Left cardiac atrium (tissue), 4 donors: ENCODE measurements around the gene EEF1G. TPM values are rescaled to one million over a fixed set of nuclear protein-coding genes. Genes with fewer than 3 reads are reported as not detected.

Source experiments
- ATAC-seq, 2 donors: fragments of 200-7000 bp; cut with Tn5 transposase; one replicate each; pipeline ENCODE4 v1.9.1; 2020; ENCODE audit warnings: mild to moderate bottlenecking in 2 of 2, moderate library complexity in 2 of 2
- DNase-seq: peaks from one replicate; pipeline ENCODE4 v3.0.0-alpha.2; 2020
- intact Hi-C, 2 donors: fragments of 100-400 bp; cut with DNase I; formaldehyde crosslinking; loops; one replicate each; pipeline versions ENCODE4 v1.14.1 to v1.15.1; 2022 to 2023
- microRNA-seq, 2 donors: library from miRNA; unstranded; fragments of <30 nt; microRNA quantifications; one replicate each; pipeline ENCODE4 v1.2.0, GENCODE V29; 2020
- total RNA-seq, 2 donors: library from RNA; stranded (reverse); fragmentation: NEBNext Ultra II Directional; extraction: Animal tissue kit (Norgen Biotek cat#: 25700); gene quantifications; one replicate each; pipeline ENCODE4 v1.2.1, GENCODE V29; 2021
- donor health status: DM: no; HTN: yes; CAD: no.
- donor health status: DM: no; HTN: yes; CAD: no; lungs with severe emphysema.
- donor health status: DM: yes; HTN: yes; CAD: no.
- donor health status: Dilated cardiomyopathy.

EEF1G gene
- total RNA-seq, 2 donors from 2014 or later = 833 to 894 TPM

DNA sequence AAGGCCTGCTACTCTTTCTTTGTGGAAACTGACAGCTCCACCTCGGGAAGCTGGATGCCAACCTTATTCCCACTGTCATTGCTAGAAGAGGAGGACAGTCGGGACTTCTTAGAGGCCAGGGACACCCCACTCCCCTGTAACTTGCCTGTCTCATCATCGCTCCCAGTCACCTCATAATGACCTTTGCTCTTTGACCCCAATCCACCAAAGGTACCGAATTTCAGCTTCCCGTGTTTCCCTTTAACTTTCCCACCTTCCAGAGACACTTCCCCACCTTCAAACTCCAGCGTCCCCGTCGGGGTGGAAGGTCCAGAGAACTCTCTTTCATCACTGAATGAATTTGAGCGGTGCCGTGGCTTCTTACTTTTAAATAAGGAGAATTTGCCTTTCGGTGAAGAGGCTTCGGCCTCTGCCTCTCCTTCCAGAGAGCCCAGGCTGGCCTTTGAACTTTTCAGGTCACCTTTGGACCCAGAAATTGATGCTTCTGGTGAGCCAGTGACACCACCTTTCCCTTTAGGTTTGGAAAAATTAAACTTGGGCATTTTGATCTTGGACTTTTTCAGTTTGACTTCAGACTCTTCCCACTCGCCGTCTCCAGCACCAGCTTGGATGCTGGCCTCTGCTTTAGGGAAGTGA lies 56.8 kb downstream of the EEF1G start:
- DNase-seq (no peak), ATAC-seq (no peak)
- intact Hi-C loops = no loop called here

DNA sequence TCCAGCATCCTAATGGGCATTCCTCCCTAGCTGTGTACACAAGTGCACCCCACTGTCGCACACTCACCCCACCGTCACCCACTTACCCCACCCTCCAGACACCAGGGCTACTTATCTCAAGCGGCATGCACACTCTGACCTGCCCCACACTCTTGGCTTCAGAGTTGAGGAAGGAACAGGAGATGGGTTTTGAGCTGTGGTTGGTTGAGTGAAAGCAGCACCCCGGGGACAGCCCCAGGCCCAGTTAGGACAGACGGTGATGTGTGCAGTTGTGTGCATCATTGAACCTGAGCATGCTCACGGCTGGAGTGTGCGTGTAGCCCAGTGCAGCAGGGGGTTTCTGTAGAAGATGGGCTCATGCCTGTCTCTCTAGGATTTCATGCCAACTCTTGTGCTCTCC lies 59.5 kb downstream of the EEF1G start:
- DNase-seq = no peak
- intact Hi-C loops = no loop called here
- no peak for ATAC-seq

DNA sequence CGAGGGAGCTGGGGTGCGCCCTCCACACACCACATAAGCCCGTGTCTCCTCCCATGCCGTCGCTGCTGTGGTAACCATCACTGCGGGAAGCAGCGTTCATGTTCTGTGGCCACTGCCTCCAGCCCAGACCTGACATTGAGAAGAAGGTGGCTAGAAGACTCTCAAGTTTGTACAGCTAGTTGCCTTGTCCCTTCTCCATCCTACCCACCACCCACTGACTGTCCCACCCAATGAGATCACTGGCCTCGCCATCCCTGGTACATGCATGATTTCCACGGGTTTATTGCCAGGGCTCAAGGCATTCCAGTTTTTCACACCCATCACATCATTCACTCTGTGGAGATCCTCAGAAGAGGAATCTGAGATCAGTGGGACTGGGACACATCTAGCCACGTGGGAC lies 60.1 kb downstream of the EEF1G start:
- no peak for ATAC-seq
- intact Hi-C loops = no loop called here
- no peak for DNase-seq

DNA sequence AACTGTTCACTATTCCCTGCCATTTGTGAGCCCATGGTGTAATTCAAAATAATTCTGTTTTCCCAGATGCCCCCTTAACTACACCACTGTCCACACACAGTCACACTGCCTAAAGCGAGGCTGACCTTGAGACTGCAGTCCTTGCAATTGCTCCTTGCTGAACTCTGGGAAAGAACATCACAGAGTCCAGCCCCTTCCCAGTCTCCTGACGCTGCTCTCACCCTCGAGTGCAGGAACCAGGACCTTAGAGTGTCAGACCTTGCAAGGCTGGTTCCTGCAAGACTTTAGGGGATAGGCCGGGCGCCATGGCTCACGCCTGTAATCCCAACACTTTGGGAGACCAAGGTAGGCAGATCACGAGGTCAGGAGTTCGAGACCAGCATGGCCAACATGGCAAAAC lies 60.7 kb downstream of the EEF1G start:
- DNase-seq = no peak
- ATAC-seq = no peak
- intact Hi-C loops = no loop called here

Small RNA genes within 50 kb of the gene (microRNA-seq; reads per million reads assigned to microRNA genes)
- gene MIR6747 = 0 to 1.4 reads per million in 2 donors

Other genes starting within 250 kb of the EEF1G start
- 1 to 10 TPM; 7.8 to 8.1 TPM for gene ASRGL1, start 236.4 kb downstream of the EEF1G start, total RNA-seq
- gene SCGB1A1, start 154.9 kb downstream of the EEF1G start, total RNA-seq = not detected
- 100 to 1,000 TPM; 329 to 404 TPM for gene AHNAK, start 27.1 kb downstream of the EEF1G start, total RNA-seq
- gene TUT1, start 17.6 kb upstream of the EEF1G start, total RNA-seq = 10 to 100 TPM in 1 of 2 donors, 1 to 10 TPM in 1; 9.6 to 11.5 TPM
- gene MTA2, start 28.0 kb upstream of the EEF1G start, total RNA-seq = 10 to 100 TPM; 38.1 to 60.6 TPM
- 10 to 100 TPM; 29.1 to 46.8 TPM for gene EML3, start 38.9 kb upstream of the EEF1G start, total RNA-seq
- gene ROM1, start 39.4 kb upstream of the EEF1G start, total RNA-seq = 1 to 10 TPM; 3.7 to 3.8 TPM
- 10 to 100 TPM; 20.5 to 22.4 TPM for gene B3GAT3, start 48.1 kb upstream of the EEF1G start, total RNA-seq
- 100 to 1,000 TPM; 130 to 136 TPM for gene GANAB, start 72.7 kb upstream of the EEF1G start, total RNA-seq
- 10 to 100 TPM; 11.0 to 13.8 TPM for gene INTS5, start 79.4 kb upstream of the EEF1G start, total RNA-seq
- 10 to 100 TPM; 33.9 to 41.1 TPM for gene C11orf98, start 91.3 kb upstream of the EEF1G start, total RNA-seq
- 10 to 100 TPM in 1 of 2 donors, 1 to 10 TPM in 1; 6.6 to 10.0 TPM for gene CSKMT, start 91.4 kb upstream of the EEF1G start, total RNA-seq
- 1 to 10 TPM; 6.2 to 7.0 TPM for gene UQCC3, start 97.8 kb upstream of the EEF1G start, total RNA-seq
- 1 to 10 TPM; 4.0 to 4.1 TPM for gene LBHD1, start 98.4 kb upstream of the EEF1G start, total RNA-seq
- gene UBXN1, start 105.2 kb upstream of the EEF1G start, total RNA-seq = 10 to 100 TPM; 70.7 to 71.8 TPM
- 1 to 10 TPM; 6.1 to 7.3 TPM for gene LRRN4CL, start 115.6 kb upstream of the EEF1G start, total RNA-seq
- 10 to 100 TPM; 16.8 to 26.7 TPM for gene BSCL2, start 133.5 kb upstream of the EEF1G start, total RNA-seq
- gene GNG3, start 133.8 kb upstream of the EEF1G start, total RNA-seq = not detected
- gene HNRNPUL2, start 153.6 kb upstream of the EEF1G start, total RNA-seq = 10 to 100 TPM; 31.0 to 36.2 TPM
- gene TTC9C, start 154.6 kb upstream of the EEF1G start, total RNA-seq = 10 to 100 TPM; 14.0 to 15.9 TPM
- gene ZBTB3, start 180.3 kb upstream of the EEF1G start, total RNA-seq = 10 to 100 TPM in 1 of 2 donors, 1 to 10 TPM in 1; 7.2 to 10.5 TPM
- 10 to 100 TPM; 32.0 to 39.9 TPM for gene POLR2G, start 187.7 kb upstream of the EEF1G start, total RNA-seq
- 10 to 100 TPM in 1 of 2 donors, 1 to 10 TPM in 1; 8.1 to 11.0 TPM for gene TAF6L, start 197.5 kb upstream of the EEF1G start, total RNA-seq
- gene TMEM179B, start 213.5 kb upstream of the EEF1G start, total RNA-seq = 10 to 100 TPM; 20.6 to 22.4 TPM
- 10 to 100 TPM; 12.0 to 17.6 TPM for gene TMEM223, start 218.1 kb upstream of the EEF1G start, total RNA-seq
- 10 to 100 TPM; 40.5 to 45.6 TPM for gene NXF1, start 231.5 kb upstream of the EEF1G start, total RNA-seq